Hematopoietic multipotent progenitor cell treated with erythropoietin and hydrocortisone succinate and interleukin-3 and kit ligand, for 4 days (in vitro differentiated cells): Measurements from ENCODE around the gene SPRED3.
"Not testable (repeated sequence)": the region's sequence is repeated elsewhere in the genome, so short reads cannot be mapped to it uniquely, and the experiment has no call there.

ENCODE experiments used
- DNase-seq: peaks from one replicate; pipeline ENCODE4 v3.0.0-alpha.2; 2015

SPRED3 gene

DNA sequence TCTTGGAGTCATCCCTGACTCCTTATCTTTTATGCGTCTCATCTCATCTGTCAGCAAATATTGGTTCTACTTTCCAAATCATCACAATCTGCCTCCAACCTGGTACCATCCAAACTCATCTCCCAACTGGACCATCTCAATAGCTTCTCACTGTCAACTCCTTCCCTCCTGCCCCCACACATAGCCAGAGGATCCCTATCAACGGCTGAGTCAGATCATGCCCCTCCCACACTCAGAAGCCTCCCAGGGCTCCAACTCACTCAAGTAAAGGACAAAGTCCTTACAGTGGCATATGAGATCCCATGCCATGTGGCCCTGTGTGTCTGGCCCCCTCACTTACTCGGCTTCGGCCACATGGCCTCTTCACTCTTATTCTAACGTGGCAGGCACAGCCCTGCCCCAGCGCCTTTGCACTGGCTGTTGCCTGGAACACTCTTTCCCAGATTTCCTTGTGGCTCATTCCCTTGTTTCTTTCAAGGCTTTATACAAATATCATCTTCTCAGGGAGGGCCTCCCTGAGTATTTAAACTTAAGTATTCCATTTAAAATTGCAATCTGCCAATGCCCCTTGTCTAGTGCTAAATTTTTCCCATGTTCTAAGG lies 4.3 kb downstream of the SPRED3 start:
- peak; percentile 58 for DNase-seq

DNA sequence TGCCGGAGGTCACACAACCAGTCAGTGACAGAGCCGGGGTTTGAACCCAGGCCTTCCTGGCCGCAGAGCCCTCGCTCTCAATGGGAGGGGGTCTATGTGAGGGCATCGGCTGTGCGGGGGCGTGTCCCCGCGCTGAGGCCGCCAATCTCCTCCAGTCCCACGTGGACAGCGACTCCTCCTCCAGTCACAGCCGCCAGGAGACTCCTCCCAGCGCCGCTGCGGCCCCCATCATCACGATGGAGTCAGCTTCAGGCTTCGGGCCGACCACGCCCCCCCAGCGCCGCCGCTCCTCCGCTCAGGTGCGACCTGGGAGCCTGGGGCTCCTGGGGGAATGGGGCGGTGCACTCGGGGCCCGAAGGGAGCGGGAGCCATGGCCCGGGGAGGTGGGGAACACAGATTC lies 6.0 kb downstream of the SPRED3 start:
- DNase-seq: peak; percentile 78

DNA sequence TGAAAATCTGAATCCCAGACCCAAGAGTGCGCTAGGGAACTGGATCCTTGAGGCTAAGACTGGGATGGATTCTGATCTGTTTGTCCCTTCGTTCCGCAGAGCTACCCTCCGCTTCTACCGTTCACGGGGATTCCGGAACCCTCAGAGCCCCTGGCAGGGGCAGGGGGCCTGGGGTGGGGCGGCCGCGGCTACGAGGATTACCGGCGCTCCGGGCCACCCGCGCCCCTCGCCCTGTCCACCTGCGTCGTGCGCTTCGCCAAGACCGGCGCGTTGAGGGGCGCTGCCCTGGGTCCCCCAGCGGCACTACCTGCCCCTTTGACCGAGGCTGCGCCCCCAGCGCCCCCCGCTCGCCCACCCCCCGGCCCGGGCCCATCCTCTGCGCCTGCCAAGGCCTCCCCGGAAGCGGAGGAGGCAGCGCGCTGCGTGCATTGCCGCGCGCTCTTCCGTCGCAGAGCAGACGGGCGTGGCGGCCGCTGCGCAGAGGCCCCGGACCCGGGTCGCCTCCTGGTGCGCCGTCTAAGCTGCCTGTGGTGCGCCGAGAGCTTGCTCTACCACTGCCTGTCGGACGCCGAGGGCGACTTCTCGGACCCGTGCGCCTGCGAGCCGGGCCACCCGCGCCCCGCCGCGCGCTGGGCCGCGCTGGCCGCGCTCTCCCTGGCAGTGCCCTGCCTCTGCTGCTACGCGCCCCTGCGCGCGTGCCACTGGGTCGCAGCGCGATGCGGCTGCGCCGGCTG lies 7.1 kb downstream of the SPRED3 start:
- peak; percentile 46 for DNase-seq

DNA sequence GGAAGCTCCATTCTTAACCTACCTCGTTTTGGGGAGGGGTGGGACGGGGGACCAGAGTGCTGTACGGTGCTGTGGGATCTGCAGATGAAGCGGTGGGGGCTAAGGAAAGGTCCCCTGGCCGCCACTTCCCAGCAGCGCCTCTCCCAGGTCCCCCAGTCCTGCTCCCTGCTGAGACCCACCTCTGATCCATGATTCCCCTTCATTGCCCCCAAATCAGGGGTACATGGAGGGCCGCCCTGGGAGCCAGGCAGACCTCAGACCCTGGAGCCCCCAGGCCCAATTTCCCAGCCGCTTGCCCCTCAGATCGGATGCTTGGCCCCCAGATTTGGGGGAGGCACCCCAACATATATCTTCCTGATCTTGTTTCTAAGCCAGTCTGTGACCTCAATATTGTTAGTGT lies 10.6 kb downstream of the SPRED3 start:
- DNase-seq: no peak

DNA sequence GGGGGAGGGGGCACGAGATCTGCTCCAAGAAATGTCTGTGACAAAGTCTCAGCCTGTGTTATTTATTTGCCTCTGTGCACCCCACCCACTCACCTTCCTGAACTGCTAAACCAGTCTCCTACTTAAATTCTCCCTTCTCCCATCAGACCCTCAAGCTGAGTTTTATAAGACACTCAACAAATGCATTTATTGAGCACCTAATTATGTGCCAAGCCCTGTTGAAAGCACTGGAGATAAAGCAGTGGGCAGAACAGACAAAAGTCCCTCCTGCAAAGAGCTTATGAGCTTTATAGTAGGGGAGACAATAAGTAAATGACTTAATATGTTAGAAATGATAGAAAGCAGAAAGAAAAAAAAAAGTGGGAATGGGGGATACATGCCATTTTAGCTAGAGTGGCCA lies 11.0 kb downstream of the SPRED3 start:
- no peak for DNase-seq

DNA sequence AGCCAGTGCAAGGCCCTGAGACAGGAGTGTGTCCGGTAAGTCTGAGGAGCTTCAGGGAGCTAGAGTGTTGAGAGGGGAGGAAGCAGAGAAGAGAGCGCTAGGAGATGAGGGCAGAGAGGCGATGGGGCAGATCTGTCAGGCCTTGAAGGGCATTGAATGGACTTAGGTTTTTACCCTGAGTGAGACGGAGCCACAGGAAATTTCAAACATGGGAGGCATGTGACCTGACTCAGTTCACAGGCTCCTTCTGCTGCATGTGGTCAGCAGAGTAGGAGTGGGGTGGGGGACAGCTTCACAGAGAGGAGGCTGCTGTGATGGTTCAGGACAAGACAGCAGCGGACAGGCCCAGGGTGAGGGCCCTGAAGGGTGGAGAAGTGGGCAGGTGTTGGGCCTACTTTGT lies 11.9 kb downstream of the SPRED3 start:
- DNase-seq: no peak

DNA sequence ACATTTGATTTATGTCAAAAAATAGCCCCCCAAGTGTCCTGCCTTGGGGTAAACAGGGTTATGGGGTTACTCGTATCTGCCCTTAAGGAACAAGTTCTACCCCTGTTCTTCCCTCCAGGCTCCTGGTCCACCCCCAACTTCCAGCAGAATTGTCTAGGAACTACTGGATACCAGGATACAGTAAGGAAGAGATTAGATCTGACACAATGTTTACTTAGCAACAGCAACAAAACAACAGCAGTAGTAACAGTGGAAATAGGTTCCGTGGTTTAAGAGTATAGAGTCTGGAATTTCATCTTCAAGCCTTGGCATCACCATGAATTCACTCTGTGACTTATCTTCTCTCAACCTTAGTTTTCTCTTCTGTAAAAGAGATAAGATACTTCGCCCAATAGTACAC lies 12.7 kb downstream of the SPRED3 start:
- no peak for DNase-seq

DNA sequence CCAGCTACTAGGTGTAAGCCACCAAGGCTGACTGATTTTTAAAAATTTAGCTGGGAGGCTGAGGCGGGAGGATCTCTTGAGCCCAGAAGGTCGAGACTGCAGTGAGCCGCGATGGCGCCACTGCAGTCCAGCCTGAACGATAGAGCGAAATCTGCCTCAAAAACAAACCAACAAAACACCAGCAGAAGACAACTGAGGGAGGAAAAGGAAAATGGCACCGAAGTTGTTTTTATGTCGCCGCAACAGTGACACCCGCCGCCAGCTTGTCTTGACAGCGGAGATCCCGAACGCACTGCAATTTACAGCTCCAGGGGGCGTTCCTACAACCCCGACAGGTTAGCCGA lies 14.1 kb downstream of the SPRED3 start:
- DNase-seq: no peak

DNA sequence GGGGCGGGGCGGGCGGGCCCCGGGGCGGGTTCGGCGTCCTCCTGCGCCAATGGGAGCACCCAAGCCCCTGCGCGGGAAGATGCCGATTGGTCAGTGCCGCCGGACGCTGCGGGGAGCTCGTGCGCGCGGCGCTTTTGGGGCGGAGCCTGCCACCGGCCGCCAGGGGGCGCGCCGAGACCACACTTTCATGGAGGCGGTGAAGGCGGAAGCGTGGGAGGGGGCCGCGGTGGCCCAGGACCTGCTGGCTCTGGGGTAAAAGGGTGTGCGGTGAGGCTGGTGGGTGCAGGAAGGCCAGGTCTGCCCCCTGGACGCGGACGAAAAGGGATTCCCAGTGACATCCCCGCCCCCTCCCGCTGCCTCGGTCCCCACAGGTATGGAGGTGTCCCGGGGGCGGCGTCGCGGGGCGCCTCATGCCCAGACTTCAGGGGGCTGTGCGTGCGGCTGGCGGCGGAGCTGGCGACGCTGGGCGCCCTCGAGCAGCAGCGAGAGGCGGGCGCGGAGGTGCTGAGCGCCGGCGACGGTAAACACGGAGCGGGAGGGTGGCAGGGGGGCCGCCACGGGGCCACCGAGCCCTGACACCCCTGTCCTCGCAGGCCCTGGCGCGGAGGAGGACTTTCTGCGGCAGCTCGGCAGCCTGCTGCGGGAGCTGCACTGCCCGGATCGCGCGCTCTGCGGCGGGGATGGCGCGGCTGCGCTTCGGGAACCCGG lies 14.6 kb downstream of the SPRED3 start, which contains the start of gene FAM98C:
TSS of gene FAM98C (plus strand) at position 127 of the 708 bp plus-strand sequence. CDS start at position 188, 61 bp downstream.
- DNase-seq: peak; percentile 98

DNA sequence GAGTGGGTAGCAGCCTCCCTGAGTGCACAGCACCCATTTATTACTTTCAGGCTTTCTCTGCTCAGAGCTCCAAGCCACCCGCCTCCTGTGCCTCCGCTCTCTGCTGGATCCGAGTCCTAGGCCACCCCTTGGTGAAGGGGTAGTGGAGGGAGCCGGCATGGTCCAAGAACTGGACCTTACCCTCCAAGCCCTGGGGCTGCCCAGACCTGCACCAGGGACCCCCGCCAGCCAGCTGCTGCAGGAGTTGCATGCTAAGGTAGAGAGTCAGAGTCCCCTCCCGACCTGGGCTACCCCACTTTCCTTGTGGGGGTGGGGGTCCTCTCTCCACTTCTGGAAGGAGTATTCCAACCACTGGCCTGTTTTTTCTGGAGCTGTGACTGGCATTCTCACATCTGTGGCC lies 16.4 kb downstream of the SPRED3 start:
- no peak for DNase-seq

DNA sequence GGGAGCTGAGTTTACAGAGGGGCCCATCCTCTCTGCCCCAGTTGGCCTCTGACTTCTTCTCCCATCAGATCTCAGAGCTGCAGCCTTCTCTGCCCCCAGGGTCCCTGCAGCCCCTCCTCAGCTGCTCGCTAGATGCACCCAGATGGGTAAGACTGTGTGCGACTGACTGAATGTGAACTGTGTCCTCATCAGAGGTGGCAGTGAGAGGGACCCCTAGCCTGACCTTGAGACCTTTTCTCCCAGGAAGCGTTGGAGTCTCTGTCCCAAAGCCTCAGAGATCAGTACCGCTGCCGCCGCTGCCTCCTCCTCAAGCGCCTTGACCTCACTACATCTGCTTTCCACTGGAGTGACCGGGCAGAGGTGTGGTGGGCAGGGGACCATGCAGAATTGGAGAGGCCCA lies 16.8 kb downstream of the SPRED3 start:
- no peak for DNase-seq

DNA sequence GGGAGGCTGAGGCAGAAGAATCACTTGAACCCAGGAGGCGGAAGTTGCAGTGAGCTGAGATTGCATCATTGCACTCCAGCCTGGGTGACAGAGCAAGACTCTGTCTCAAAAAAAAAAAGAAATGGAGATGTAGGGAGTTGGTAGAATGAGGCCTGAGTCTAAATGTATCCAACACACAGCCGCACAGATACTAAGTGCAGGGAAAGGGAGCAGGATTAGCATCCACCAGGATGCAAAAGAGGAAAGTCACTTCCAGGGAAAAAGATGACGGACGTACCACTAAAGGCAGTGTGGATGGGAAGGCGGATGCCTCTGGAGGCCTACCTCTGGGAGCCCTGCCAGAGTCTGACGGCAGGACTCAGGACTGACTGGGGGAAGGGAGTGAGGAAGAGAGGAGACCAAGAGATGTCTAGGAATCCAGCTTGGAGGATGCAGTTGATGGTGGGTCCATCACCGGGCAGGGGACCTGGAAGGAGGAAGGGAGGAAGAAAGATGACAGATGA lies 21.2 kb downstream of the SPRED3 start:
- DNase-seq: no peak

DNA sequence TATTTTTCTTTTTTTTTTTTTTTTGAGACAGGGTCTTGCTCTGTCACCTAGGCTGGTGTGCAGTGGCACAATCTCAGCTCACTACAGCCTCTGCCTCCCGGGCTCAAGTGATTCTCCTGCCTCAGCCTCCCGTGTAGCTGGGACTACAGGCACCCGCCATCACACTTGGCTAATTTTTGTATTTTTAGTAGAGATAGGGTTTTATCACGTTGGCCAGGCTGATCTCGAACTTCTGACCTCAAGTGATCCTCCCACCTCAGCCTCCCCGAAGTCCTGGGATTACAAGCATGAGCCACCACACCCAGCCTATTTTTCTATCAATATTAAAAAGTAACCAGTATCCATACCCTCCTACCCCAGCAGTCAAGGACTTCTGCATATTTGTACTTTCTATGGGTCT lies 21.9 kb downstream of the SPRED3 start:
- DNase-seq: not testable (repeated sequence)

DNA sequence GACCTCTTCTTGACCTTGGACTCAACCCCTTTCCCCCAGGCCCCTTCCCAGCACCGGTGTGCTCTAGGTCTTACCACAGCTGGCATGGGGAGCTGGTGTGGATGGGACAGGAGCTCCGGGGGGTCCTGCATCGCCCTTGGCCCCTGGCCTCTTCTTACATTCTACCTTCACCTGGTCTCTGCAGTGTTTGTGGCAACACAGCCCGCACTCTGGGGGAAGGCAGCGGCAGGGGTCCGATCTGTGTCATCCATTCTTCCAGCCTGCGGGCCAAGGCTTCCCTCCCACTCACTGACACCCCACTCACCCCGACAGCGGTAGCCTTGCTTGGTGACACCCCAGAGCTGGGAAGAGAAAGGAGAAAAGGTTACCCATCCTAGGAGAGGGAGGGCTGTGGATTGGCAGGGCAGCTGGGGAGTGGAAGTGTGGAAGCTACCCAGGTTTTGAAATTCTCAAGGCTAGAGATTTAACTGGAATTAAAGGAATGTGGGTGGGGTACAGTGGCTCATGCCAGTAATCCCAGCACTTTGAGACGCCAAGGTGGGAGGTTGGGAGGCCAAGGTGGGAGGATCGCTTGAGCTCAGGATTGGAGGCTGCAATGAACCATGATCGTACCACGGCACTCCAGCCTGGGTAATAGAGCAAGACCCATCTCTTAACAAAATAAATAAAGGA lies 22.7 kb downstream of the SPRED3 start:
- DNase-seq: no peak

DNA sequence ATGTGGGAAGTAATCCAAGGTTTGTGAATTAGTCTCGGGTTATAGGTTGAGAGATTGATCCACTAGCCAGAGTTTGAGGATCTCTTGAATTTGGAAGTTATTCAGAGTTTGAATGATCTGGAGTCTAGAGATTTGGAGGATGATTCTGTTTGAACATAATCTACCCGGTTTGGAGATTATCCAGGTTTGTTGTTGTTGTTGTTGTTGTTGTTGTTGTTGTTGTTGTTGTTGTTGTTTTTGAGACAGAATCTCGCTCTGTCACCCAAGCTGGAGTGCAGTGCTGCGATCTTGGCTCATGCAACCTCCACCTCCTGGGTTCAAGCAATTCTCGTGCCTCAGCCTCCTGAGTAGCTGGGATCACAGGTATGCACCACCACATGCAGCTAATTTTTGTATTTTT lies 23.4 kb downstream of the SPRED3 start:
- not testable (repeated sequence) for DNase-seq

DNA sequence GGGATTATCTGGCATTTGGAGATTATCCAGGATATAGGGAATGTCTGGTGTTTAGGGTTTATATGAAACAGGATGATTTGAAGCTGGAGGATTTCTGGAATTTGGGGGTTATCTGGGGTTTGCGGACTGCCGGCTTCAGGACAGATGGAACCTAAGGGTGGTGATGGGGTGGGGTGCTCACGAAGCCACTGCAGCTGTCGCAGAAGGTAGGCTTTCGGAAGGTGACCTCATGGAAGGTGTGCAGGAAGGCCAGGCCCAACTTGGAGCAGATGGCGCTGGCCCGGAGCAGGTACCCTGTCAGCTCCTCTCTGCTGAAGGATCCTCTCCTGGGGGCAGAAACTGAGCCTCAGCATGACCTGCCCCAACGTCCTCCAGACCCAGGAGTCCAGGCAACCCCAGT lies 24.0 kb downstream of the SPRED3 start:
- DNase-seq: no peak

DNA sequence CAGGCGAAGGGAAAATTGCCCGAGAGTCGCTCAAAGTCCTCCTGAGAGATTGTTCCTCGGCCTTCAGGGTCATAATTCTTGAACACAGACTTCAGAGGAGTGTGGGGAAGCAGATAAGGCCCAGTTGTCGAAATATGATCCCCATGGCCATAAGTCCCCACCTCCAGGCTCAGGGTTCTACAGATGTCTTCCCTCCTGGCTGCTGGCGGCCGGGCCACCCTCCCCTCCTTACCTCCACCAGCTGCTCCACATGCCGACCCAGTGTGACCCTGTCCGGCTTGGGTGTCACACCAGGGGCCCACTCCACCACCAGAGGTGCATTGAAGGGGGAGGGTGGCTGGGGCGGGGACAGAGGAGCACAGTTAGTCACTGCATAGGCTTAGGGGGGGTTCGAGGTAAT lies 24.5 kb downstream of the SPRED3 start:
- peak; percentile 38 for DNase-seq

DNA sequence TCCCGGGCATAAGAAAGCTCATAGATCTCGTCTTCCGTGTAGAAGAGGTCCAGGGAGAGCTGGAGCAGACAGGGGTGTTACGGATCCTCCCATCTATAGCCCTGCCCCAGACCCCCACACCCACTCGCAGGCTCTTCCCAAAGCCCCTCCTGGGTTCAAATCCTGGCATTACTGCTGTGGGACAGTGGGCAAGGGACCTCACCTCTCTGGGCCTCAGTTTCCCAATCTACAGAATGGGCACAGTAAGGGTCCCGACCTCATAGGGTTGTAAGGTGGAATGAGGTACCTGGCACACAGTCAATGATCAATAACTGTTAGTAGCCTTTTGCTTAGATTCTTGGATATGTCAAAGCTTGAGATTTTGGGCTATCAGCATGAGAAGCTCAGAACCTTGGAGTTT lies 24.9 kb downstream of the SPRED3 start:
- no peak for DNase-seq

DNA sequence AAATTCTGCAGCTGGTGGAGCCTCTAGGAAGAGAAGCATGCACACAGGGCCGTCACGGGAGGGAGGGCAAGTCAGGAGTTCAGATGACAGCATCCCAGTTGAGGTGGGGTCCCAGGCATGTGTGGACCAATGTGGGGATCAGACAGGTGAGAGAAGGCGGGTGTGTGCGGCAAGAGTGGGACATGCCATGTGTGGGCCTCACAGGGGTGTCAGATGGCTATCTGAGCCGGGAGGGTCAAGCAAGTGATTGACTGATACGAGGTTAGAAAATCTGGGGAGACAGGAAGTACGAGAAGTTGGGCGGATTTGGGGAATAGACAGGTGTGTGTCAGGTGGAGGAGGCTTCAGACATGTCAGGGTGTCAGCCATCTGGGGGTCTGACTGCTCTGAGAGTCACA lies 28.6 kb downstream of the SPRED3 start:
- no peak for DNase-seq

DNA sequence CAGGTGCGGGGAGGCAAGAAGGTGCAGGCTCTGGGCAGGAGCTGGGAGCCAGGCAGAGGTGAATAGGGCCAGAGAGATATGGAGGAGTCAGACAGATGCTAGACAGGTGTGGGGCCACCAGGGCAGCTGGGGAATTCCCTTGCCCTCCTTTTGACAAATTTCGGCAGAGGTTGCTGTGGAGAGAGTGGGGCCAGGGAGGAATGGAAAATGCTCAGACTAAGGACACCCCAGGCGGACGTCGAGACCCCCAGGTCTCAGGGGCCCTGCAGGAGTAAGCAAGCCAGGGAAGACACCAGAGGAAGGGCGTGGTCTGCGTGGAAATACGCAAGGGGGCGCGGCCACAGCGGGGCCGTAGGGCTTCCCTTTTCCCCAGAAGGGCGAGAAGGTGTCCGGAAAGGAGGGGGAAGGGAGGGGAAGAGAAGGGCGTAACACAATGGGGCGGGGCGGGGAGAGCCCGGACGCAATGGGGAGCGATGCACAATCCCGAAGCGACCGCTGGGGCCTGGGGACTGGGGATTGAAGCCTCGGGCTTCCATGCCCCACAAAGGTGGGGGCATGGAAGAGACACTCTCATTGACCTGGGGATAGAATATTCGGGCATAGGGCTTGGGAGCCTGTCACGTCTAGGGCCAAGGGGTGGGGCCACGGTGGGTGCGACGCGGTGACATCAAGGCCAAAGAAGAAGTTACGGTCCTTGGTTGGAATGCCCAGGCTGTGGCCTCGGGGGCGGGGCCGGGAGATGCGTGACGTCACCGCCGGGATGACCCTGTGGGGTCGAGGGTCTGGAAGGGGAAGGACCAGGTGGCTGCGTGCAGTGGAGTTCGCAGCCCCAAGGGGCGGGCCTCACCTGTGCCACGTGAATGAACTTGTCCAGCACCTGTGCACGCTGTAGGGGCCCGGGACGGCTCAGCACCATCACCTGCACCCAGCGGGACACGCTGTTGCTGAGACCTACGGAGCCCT lies 29.3 kb downstream of the SPRED3 start:
- peak; percentile 92 for DNase-seq

DNA sequence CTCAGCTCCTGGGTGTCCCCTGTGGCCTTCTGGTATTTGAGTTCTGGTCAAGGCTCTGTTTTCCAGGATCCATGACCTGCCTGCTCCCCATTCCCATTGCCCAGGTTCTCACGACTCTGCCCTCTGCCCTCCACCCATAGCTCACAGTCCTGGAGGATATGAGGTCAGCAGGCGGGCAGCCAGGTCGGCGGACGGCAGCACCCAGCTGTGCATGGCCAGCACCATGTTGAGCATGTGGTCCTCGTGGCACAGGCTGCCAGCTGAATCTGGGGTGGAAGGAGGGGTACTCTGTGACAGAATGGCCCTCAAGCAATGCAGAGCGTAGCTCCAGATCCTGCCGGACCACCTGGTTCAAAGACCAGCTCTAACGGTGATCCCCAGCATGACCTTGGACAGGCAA lies 32.4 kb downstream of the SPRED3 start:
- no peak for DNase-seq

DNA sequence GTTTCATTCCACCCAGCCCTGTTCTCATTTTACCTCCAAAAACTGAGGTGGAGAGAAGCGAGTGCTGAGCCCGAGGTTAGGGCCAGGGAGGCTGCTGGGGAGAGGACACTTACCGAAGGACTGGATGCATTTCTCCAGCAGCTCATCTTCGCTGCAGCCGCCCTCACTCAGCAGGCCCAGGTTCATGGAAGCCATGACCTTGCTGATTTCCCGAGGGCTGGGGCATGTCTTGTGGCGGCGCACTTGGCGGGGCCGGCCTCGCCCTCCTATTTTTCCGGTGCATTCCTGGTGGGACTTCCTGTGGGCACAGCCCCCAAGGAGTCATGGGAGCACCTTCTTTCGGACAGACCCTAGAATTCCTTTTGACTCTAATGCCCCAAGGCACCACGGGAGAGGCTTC lies 33.4 kb downstream of the SPRED3 start:
- no peak for DNase-seq
